Stimulated activated naive CD8-positive, alpha-beta T cell treated with anti-CD3 and anti-CD28 coated beads, Interleukin-15, Interleukin-2, amounts not matched to agents 100 U/mL and 50 U/mL, for 24 hours (primary cell): ENCODE results near the gene CLDN2.

Experiments
- ATAC-seq: fragments of 150-1000 bp; cut with Tn5 transposase; one replicate; pipeline ENCODE4 v1.10.0; 2021
- DNase-seq: peaks from one replicate; pipeline ENCODE4 v3.0.0; 2021

The CLDN2 gene

GRCh38 chrX:106921637-106922036 is 1.4 kb downstream of the CLDN2 start:
- no peak for DNase-seq

DNA sequence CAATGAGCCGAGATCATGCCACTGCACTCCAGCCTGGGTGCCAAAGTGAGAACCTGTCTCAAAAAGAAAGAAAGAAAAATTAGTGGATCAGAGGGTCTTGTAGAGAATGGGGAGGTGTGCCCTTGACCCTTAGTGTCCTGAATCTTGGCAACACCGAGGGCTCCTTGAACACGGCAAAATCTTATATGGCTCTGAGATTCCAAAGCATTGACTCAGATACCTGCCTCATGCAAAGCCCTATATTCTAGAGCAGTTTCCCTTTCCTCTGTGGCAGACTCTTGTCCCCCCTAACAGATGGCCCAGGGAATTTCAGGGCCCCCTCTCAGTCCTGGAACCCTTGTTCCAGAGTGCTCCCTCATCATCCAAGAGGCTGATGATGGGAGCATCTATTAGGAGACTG is 6.8 kb downstream of the CLDN2 start:
- no peak for DNase-seq
- no peak for ATAC-seq

More at GRCh38 chrX:106921637-106922036, 1.4 kb downstream of the CLDN2 start:
- ATAC-seq: no peak

- DNase-seq (no peak), ATAC-seq (no peak)
These were observed 7.5 kb downstream of the CLDN2 start for GRCh38 chrX:106927700-106928099.

- ATAC-seq: no peak
- DNase-seq: no peak
These were observed 8.0 kb downstream of the CLDN2 start for GRCh38 chrX:106928227-106928626.

GRCh38 chrX:106931831-106932491 is 11.8 kb downstream of the CLDN2 start:
- no peak for DNase-seq
- ATAC-seq: no peak

DNA sequence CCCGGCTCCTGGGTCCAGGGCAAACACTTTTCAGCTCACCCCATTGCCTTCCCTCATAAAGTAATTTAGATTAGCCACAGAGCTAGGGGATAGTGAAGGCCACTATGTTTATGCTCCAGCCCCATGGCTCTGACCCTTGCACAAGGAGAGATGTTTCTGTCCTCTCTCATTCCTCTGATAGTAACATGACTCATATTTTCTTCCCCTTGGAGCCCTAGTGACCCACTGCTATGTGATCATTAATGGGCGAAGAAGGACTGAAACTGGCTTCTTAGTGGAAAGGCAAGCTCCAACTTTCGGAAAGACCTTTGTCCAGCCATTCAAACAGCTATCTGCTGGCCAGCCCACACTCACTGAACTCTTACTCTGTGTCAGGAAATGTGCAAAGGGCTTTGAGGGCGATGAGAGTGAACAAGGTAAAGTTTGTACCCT is 12.3 kb downstream of the CLDN2 start:
- DNase-seq (no peak), ATAC-seq (no peak)

DNA sequence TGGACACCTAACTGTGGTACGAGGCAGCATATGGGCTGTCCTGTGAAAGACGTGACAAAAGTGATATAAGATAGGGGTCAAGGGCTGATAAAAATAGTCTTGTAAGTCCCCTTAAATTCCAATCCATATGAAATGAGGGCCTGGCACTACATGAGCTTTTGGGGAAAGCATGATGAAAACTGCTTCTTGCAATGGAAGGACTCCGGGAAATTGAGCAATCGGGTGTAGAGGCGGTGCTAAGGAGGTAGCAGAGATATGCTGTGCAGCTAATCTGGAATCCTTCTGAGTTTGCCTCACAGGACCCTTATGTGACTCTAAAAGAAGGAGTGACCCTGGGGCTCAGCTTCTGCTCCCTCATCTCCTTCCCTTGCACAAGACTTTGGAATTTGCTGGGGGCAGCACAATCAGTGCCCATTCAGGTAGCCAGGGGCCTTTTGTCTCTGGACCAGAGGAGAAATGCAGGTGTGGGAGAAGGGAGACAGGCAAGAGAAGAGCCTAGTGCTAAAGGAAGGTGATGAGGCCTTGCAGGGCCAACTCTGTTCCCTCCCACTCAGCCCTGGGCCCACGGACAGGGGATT is 12.8 kb downstream of the CLDN2 start:
- ATAC-seq: no peak
- no peak for DNase-seq

DNA sequence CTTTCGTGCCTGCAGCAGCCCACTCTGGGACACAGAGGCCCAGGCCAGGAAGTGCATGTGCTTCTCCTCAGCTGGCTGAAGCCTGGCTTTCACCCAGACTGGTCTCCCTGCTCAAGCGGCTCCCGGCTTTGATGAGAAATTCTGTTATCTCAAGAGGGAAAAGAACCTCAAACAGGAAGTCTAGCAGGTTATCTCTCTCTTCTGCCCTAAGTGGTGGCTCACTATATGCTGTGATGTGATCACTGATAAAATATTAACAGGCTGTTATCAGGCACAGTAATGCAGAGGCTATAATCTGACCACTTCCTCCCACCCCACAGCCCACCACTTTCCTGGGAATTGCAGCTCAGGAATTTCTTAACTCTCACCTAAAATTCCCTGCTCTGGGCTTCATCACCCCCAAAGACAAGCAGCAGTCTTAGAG is 13.3 kb downstream of the CLDN2 start:
- DNase-seq: no peak
- ATAC-seq: no peak

- no peak for DNase-seq
- ATAC-seq: no peak
These were observed 15.0 kb downstream of the CLDN2 start for GRCh38 chrX:106935175-106935574.

- DNase-seq (no peak), ATAC-seq (no peak)
These were observed 16.0 kb downstream of the CLDN2 start for GRCh38 chrX:106936246-106936645.

GRCh38 chrX:106939566-106939965 is 19.4 kb downstream of the CLDN2 start:
- no peak for ATAC-seq
- DNase-seq: no peak

DNA sequence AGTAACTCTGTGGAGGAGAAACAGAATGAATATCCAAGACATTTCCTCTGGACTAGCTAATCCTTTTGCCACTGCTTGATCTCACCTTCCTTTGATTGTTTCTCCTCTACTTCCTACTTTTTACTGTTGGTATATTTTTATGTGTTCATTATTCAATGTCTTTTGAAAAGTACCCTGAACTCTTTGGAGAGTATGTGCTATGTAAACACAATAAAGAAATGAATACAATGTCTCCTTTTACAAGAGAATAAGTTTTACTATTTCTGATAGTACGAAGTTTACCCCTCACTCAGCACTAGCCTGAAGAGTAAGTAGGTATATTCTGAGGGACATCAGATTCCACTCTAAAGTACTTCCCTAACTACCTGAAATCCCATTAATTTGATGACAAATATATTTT is 19.9 kb downstream of the CLDN2 start:
- ATAC-seq: no peak

DNA sequence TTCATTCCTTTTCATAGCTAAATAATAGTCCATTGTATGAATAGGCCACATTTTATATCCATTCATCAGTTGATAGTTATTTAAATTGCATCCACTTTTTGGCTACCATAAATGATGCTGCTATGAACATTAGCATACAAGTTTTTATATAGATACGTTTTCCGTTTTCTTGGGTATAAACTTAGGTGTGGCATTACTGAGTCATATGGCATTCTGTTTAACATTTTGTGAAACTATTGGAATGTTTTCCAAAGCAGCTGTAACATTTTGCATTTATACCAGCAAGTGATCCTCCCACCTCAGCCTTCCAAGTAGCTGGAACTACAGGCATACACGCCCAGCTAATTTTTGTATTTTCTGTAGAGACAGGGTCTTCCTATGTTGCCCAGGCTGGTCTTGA is 26.3 kb downstream of the CLDN2 start:
- DNase-seq (no peak), ATAC-seq (no peak)

More for the DNA sequence above, 19.9 kb downstream of the CLDN2 start:
- DNase-seq: no peak

DNA sequence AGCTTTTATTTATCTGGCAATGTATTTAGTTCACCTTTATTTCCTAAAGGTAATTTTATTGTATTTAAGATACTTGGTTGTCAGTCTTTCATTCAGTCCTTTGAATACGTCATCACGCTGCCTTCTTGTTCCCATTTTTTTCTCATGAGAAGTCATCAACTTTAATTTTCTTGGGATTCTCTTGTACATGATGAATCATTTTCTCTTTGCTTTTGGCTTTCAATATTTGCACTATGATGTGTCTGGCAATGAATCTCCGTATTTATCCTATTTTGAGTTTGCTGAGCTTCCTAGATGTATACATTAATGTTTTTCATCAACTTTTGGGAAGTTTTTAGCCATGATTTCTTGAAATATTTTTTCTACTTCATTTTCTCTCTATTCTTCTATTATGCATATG is 28.4 kb downstream of the CLDN2 start:
- ATAC-seq: no peak
- DNase-seq: no peak

GRCh38 chrX:106949366-106949765 is 29.2 kb downstream of the CLDN2 start:
- ATAC-seq (no peak), DNase-seq (no peak)

DNA sequence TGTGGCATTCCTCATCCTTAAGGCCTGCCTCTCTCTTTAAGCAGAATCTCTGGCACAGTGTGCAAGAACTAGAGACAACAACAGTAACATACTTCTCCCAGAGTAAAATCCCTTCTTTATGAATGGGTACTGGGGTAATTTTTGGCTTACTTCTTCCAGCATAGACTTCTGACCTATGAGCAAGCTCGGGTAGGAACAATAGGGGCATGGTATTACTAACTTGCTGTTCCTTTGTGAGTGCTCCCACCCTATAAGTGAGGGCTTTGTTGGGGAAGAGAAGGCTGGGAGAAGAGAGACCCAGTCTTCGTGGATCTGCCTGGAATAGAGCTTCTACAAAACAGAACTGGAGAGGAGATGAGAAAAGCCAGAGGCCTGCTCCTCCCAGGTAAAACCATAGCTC is 30.2 kb downstream of the CLDN2 start:
- DNase-seq: no peak
- no peak for ATAC-seq

DNA sequence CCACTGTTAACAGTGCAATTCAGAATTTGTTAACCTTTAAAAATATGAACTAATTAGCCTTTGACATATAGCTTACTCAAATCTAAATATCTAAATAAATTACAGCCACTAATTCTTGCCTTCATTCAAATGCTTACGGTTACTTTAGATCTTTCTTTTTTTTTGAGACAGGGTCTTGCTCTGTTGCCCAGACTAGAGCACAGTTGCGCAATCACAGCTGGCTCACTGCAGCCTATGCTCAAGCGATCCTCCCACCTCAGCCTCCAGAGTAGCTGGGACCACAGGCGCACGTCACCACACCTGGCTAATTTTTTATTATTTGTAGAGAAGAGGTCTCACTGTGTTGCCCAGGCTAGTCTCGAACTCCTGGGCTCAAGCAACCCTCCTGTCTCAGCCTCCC is 31.0 kb downstream of the CLDN2 start:
- ATAC-seq (no peak), DNase-seq (no peak)

DNA sequence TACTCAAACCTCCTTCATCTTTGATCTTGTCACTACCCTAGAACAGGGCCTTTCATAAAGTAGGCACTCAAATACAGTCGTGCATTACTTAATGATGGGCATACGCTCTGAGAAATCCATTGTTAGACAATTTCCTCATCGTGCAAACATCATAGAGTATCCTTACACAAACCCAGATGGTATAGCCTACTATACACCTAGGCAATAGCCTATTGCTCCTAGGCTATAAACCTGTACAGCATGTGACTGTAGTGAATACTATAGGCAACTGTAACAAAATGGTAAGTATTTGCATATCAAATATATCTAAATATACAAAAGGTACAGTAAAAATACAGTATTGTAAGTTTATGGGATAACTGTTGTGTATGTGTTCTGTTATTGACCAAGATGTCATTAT is 31.9 kb downstream of the CLDN2 start:
- ATAC-seq (no peak), DNase-seq (no peak)

- ATAC-seq (no peak), DNase-seq (no peak)
These were observed 32.3 kb downstream of the CLDN2 start for GRCh38 chrX:106952538-106952937.

DNA sequence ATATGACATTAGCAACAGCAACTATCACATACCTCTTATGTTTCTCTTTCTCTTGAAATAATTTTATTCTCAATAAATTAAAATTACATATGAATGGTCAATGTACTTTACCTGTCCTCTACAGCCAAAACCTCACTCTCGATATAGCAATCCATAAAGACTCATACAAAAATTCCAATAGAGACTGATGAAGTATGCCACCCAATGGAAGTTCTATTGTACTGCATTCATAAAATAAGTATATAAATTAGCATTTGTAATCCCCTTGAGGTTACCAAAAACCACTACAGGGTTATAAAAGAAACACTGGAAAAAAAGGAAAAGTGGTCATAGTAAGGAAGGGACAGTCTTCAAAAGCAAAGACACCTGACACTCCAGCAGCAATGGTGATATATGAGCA is 32.8 kb downstream of the CLDN2 start:
- ATAC-seq: no peak
- no peak for DNase-seq

DNA sequence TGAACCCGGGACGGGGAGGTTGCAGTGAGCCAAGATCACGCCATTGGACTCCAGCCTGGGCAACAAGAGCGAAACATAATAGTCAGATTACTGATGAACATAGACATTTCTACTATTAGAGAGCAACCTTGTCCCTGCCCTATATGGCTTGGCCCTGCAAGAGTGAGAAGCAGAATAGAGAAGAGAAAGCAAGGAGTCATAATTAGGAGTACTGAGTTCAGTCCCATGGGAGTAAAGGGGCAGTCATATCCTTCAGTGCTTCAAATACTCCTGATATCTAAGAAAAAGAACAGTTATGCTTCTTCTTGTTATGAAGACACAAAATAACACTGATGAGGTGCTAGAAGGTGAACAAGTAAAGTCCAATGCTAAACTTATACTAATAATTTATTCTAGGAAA is 33.8 kb downstream of the CLDN2 start:
- no peak for DNase-seq
- no peak for ATAC-seq

DNA sequence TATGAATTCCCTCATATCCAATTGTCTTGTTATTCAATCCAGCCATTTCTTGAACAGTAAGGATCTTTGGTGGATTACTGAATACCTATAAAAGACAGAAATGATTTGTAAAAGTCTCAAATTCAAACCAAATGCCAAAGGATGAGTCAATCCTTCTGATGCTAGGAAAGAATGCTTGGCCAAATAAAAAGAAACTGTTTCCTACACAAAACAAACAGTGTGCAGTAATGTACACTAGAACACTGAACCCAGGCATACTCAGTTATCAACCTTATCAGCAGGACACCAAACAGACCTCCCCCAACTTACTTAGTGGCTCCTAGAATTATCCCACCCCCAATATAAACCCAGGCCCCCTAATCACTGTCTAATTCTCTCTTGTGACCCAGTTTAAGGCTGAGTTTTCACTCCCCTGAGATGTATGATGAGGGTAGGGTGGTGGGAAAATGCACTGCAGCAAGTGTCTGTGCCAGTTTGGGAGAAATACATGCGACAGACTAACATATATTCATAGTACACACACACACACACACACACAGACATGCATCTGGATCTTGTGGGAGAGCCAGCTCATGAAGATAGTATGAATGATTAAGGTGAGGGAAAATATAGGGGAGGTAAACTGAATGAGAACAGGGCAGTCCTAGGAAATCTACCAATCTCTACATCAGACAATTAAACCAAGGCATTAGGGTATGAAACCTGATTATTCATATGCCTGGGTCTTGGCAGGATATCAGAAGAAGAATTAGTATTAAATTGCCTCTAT is 35.0 kb downstream of the CLDN2 start:
- DNase-seq (no peak), ATAC-seq (no peak)

DNA sequence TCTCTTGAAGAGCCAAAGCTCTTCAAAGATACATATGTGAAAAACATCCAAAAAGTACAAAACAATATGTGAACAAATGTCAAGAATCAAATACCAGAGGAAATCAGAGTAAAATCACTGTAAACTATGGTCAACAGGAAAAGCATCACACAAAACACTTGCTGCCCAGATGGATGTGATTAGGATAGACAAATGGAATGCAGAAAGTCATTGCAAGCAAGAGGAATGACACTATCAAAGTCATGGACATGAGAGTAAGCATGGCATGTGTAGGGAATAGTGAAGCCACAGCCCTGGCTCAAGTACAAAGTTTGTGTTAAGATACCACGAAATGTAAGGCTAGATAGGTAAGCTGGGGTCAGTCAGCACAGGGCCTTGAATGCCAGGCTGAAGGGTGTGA is 37.7 kb downstream of the CLDN2 start:
- ATAC-seq (no peak), DNase-seq (no peak)

DNA sequence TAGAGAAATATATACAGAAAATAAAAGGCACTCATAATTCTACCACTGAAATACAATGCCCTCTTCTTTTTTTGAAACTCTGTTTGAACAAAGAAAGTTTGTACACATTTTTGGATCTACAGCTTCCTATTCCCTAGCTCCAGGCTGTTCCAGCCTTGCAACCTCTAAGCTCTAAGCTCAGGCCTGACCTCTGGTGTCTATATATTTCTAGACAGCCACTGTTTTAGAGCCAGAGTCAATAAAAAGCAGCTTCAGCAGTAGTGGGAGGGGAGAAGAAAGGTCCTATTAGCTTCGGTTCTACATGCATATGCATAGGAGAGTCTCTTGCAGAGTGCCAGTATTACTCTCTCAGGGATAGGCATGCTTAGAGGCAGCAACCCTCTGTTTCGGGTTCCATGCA is 39.7 kb downstream of the CLDN2 start:
- DNase-seq (no peak), ATAC-seq (no peak)
